22Rv1 (cell line): ENCODE results near the gene CHRNA10.

Experiments used
- ZFX ChIP-seq: fragments of 450-650 bp; IDR thresholded peaks from 2 replicates; pipeline ENCODE4 v1.6.1; 2017; ENCODE audit warnings: antibody characterized with exemption, borderline replicate concordance
- TF ChIP-seq, protein P1 (sequence below): fragments of 450-650 bp; IDR thresholded peaks from 2 replicates; pipeline ENCODE4 v1.5.1; 2017; ENCODE audit warnings: mild to moderate bottlenecking

DNA sequence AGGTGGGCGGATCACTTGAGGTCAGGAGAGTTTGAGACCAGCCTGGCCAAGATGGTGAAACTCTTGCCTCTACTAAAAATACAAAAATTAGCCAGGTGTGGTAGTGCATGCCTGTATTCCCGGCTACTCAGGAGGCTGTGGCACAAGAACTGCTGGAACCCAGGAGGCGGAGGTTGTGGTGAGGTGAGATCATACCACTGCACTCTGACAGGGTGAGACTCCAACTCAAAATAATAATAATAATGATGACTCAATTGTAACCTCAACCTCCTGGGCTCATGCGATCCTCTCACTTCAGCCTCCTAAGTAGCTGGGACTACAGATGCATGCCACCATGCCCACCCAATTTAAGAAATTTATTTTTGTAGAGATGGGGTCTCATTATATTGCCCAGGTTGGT lies 15.6 kb upstream of the CHRNA10 start:
- TF ChIP-seq ZFX, result no peak
- TF ChIP-seq, protein P1, sequence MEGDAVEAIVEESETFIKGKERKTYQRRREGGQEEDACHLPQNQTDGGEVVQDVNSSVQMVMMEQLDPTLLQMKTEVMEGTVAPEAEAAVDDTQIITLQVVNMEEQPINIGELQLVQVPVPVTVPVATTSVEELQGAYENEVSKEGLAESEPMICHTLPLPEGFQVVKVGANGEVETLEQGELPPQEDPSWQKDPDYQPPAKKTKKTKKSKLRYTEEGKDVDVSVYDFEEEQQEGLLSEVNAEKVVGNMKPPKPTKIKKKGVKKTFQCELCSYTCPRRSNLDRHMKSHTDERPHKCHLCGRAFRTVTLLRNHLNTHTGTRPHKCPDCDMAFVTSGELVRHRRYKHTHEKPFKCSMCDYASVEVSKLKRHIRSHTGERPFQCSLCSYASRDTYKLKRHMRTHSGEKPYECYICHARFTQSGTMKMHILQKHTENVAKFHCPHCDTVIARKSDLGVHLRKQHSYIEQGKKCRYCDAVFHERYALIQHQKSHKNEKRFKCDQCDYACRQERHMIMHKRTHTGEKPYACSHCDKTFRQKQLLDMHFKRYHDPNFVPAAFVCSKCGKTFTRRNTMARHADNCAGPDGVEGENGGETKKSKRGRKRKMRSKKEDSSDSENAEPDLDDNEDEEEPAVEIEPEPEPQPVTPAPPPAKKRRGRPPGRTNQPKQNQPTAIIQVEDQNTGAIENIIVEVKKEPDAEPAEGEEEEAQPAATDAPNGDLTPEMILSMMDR, result no peak
